Fibroblast of lung (primary cell): ENCODE measurements around the gene SLC38A7. TPM values are rescaled to one million over a fixed set of nuclear protein-coding genes. Genes with fewer than 3 reads are reported as not detected.

Source experiments
- DNase-seq, 2 donors: peaks; one replicate each; pipeline versions ENCODE4 v3.0.0 to v3.0.0-alpha.2; 2010; ENCODE audit warnings: low read depth in 2 of 2
- H2AFZ ChIP-seq: 2 replicates; pipeline ENCODE4 v1.5.1; 2012; ENCODE audit warnings: low read length, control low read depth, inconsistent platforms
- H3K27ac ChIP-seq: 2 replicates; pipeline ENCODE4 v1.5.1; 2011; ENCODE audit warnings: low read length, control low read depth; ENCODE audit not compliant: insufficient read depth
- H3K27me3 ChIP-seq: 2 replicates; pipeline ENCODE4 v1.5.1; 2011; ENCODE audit warnings: mild to moderate bottlenecking, low read length; ENCODE audit not compliant: control insufficient read depth, insufficient read depth
- H3K36me3 ChIP-seq: 2 replicates; pipeline ENCODE4 v1.5.1; 2011; ENCODE audit warnings: low read length; ENCODE audit not compliant: control insufficient read depth, insufficient read depth
- H3K4me1 ChIP-seq: 2 replicates; pipeline ENCODE4 v1.5.1; 2011; ENCODE audit warnings: low read length; ENCODE audit not compliant: control insufficient read depth, insufficient read depth; ENCODE audit errors: extremely low read depth
- H3K4me2 ChIP-seq: 2 replicates; pipeline ENCODE4 v1.5.1; 2011; ENCODE audit warnings: low read length, control low read depth; ENCODE audit not compliant: insufficient read depth; ENCODE audit errors: extremely low read depth
- H3K4me3 ChIP-seq, 4 experiments: fragments of 200-600 bp in 1 of 4; sonication (generic) in 1 of 4; replicated peaks in 1 of 4; 2 replicates each; pipeline ENCODE4 v1.5.1; 2011 to 2016; ENCODE audit warnings: low read length in 4 of 4, low read depth in 3 of 4, mild to moderate bottlenecking in 3 of 4, control low read depth in 2 of 4, inconsistent platforms in 1 of 4, mixed read lengths in 1 of 4; ENCODE audit not compliant: insufficient read depth in 1 of 4; ENCODE audit errors: control extremely low read depth in 1 of 4
- H3K79me2 ChIP-seq: 2 replicates; pipeline ENCODE4 v1.5.1; 2012; ENCODE audit warnings: mild to moderate bottlenecking, low read length, inconsistent platforms; ENCODE audit not compliant: control insufficient read depth, insufficient read depth
- H3K9ac ChIP-seq: 2 replicates; pipeline ENCODE4 v1.5.1; 2011; ENCODE audit warnings: mild to moderate bottlenecking, low read length, control low read depth; ENCODE audit not compliant: insufficient read depth
- H3K9me3 ChIP-seq: 2 replicates; pipeline ENCODE4 v1.5.1; 2012; ENCODE audit warnings: low read depth, low read length; ENCODE audit not compliant: control insufficient read depth, insufficient read depth
- H4K20me1 ChIP-seq: 2 replicates; pipeline ENCODE4 v1.5.1; 2011; ENCODE audit warnings: low read length; ENCODE audit not compliant: control insufficient read depth, insufficient read depth; ENCODE audit errors: extremely low read depth
- EZH2 ChIP-seq: IDR thresholded peaks from 2 replicates; pipeline ENCODE4 v1.5.1; 2012; ENCODE audit warnings: low read length, control low read depth, mild to moderate bottlenecking; ENCODE audit errors: missing control alignments
- polyA plus RNA-seq, 2 donors: library from polyadenylated mRNA; depleted of rRNA in 1 of 2; stranded (reverse) in 1 of 2; unstranded in 1 of 2; fragments of >200 nt; gene quantifications; 2 replicates each; pipeline ENCODE4 v1.2.1, GENCODE V29; 2011 to 2012; ENCODE audit warnings: missing spikeins in 1 of 2
- total RNA-seq: library from RNA; depleted of rRNA; stranded (reverse); fragments of >200 nt; gene quantifications from 2 replicates; pipeline ENCODE4 v1.2.1, GENCODE V29; 2014
- TF ChIP-seq, protein P1 (sequence below), 2 donors: IDR thresholded peaks in 1 of 2; conservative IDR thresholded peaks in 1 of 2; 1 replicate in 1 of 2; 2 replicates in 1 of 2; pipeline ENCODE4 v1.5.1; 2011 to 2012; ENCODE audit warnings: low read length in 2 of 2, control low read depth in 1 of 2, inconsistent platforms in 1 of 2, low read depth in 1 of 2, mild to moderate bottlenecking in 1 of 2

Gene SLC38A7
- total and polyA plus RNA-seq, 2 donors (not counting 1 experiment from before 2014, with no cell fraction given): 15.4 to 30.1 TPM

DNA sequence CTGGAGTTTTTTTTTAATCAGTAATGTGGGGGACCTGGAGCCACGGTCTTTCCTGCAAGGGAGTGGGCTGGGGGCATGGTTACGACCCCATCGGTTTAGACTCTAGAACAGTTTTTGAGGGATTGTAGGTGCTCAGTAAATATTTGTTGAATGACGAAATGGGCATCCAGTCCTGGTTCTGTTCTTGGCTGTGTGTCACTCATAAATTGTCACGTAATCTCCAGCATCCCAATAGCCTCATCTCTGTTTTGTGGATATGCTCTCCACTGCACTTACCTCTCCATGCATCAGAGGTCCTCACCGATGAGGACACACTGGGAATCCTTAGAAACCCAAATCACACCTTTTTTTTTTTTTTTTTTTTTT is 497 bp upstream of the SLC38A7 start:
- no peak overlapping the region for H3K9ac ChIP-seq

DNA sequence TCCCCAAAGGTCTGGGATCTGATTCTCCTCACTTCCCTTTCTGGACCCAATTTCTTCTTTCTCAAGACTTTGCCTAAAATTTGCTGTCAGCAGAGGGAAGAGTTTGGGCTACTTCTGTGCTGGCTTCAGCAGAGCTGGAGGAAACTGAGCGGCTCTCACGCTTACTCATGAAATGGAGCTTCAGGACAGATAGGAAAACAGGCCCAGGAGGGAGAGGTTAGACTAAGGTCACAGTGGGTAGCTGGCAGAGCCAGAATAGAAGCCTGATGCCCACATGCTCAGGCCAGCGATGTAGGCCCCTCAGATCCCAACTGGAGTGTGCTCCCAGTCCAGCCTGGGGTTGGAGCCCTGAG is 593 bp downstream of the SLC38A7 start:
- Histone ChIP-seq H3K4me1 (peaks cover 2% of the 10 kb centered on the region), H3K9ac (peak overlapping the region; percentile 92), H3K36me3 (peaks cover 2% of the 10 kb centered on the region), H3K27me3 (no peaks in the 10 kb centered on the region), H3K9me3 (no peaks in the 10 kb centered on the region), H3K79me2 (peaks cover 3% of the 10 kb centered on the region), H2AFZ (peak overlapping the region; percentile 93), H3K4me3 (peak overlapping the region; percentile 78 to 97 (median 86)), H4K20me1 (no peaks in the 10 kb centered on the region), H3K4me2 (peak overlapping the region; percentile 91), H3K27ac (peak overlapping the region; percentile 84)
- peak in 1 of 2 donors; percentile 20 for DNase-seq
- TF ChIP-seq EZH2: no peak
- TF ChIP-seq, protein P1, sequence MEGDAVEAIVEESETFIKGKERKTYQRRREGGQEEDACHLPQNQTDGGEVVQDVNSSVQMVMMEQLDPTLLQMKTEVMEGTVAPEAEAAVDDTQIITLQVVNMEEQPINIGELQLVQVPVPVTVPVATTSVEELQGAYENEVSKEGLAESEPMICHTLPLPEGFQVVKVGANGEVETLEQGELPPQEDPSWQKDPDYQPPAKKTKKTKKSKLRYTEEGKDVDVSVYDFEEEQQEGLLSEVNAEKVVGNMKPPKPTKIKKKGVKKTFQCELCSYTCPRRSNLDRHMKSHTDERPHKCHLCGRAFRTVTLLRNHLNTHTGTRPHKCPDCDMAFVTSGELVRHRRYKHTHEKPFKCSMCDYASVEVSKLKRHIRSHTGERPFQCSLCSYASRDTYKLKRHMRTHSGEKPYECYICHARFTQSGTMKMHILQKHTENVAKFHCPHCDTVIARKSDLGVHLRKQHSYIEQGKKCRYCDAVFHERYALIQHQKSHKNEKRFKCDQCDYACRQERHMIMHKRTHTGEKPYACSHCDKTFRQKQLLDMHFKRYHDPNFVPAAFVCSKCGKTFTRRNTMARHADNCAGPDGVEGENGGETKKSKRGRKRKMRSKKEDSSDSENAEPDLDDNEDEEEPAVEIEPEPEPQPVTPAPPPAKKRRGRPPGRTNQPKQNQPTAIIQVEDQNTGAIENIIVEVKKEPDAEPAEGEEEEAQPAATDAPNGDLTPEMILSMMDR (conservative IDR thresholded peaks at IDR 0.05 in 1 of 2, IDR thresholded peaks at IDR 0.05 in 1 of 2; ENCODE audit: low read depth in 1 of 2, low read length in 2 of 2): no peak

More for the DNA sequence above, 497 bp upstream of the SLC38A7 start:
- no peaks in the 10 kb centered on the region for H3K9me3 ChIP-seq
- peaks cover 2% of the 10 kb centered on the region for H3K36me3 ChIP-seq
- peak overlapping the region; percentile 99 for H2AFZ ChIP-seq
- no peaks in the 10 kb centered on the region for H4K20me1 ChIP-seq
- peak overlapping the region in 3 of 4 experiments; percentile 78 to 97 (median 89) for H3K4me3 ChIP-seq
- TF ChIP-seq, protein P1 (conservative IDR thresholded peaks at IDR 0.05 in 1 of 2, IDR thresholded peaks at IDR 0.05 in 1 of 2; ENCODE audit: low read depth in 1 of 2, low read length in 2 of 2): no peak
- TF ChIP-seq EZH2: no peak
- no peak for DNase-seq
- no peak overlapping the region for H3K27ac ChIP-seq
- peaks cover 3% of the 10 kb centered on the region for H3K79me2 ChIP-seq
- peaks cover 2% of the 10 kb centered on the region for H3K4me1 ChIP-seq
- H3K4me2 ChIP-seq: peak overlapping the region; percentile 76
- no peaks in the 10 kb centered on the region for H3K27me3 ChIP-seq

DNA sequence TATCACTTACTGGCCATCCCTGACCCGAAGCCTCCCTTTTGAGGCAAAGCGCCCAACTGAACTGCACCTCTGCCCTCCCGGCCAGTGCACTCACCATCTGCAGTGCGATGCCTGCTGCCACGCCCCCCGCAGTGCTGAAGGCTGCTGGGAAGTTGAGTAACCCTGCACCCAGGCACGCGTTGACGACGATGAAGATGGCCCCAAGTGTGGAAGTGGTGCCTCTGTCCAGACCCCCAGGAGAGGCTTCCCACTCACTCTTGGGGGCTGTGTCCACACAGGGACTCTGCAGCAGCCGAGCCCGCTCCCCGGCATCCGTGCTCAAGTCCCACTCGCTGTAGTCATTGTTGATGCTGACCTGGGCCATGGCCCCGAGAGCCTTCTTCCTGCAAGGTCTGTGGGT is 4.8 kb downstream of the SLC38A7 start:
- TF ChIP-seq EZH2: no peak
- TF ChIP-seq, protein P1 (conservative IDR thresholded peaks at IDR 0.05 in 1 of 2, IDR thresholded peaks at IDR 0.05 in 1 of 2; ENCODE audit: low read depth in 1 of 2, low read length in 2 of 2): no peak
- H3K4me3 ChIP-seq: no peak overlapping the region
- no peak overlapping the region for H3K9ac ChIP-seq
- no peaks in the 10 kb centered on the region for H4K20me1 ChIP-seq
- H3K36me3 ChIP-seq: peaks cover 6% of the 10 kb centered on the region
- peaks cover 3% of the 10 kb centered on the region for H3K79me2 ChIP-seq
- H3K27me3 ChIP-seq: no peaks in the 10 kb centered on the region
- H3K9me3 ChIP-seq: no peaks in the 10 kb centered on the region
- H3K4me1 ChIP-seq: peaks cover 2% of the 10 kb centered on the region
- H2AFZ ChIP-seq: no peak overlapping the region
- no peak overlapping the region for H3K4me2 ChIP-seq
- no peak overlapping the region for H3K27ac ChIP-seq
- no peak for DNase-seq
